GM18507 (cell line): Measurements from ENCODE around the gene CLCA4.
A peak's percentile ranks its signal among the peaks of the same experiment; 100 is the strongest.
"Not testable (repeated sequence)": the region's sequence is repeated elsewhere in the genome, so short reads cannot be mapped to it uniquely, and the experiment has no call there.

ENCODE experiments used
- DNase-seq: peaks from one replicate; pipeline ENCODE4 v3.0.0; 2011; ENCODE audit warnings: low read depth; ENCODE audit not compliant: insufficient read length; ENCODE audit errors: extremely low spot score
- FAIRE-seq: peaks from 2 replicates; lab custom pipeline; 2011; peaks lifted over from hg19 to GRCh38; lab: Jason Lieb, UNC

CLCA4 gene

DNA sequence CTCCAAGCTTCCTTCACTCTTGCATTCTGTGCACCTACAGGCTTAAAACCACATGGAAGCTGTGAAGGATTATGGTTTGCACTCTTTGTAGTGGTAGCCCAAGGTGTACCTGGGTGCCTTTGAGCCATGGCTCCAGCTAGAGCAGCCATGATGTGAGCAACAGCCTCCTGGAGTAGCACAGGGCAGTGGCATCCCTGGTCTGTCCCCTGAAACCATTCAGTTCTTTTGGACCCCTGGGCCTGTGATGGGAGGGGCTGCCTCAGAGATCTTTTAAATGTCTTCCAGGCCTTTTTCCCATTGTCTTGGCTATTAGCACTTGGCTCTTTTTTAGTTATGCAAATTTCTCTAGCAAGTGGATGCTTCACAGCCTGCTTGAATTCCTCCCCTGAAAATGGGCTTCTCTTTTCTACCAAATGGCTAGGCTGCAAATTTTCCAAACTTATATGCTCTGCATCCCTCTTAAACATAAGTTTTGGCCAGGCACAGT, 47.4 kb downstream of the CLCA4 start:
- DNase-seq (no peak), FAIRE-seq (no peak)

DNA sequence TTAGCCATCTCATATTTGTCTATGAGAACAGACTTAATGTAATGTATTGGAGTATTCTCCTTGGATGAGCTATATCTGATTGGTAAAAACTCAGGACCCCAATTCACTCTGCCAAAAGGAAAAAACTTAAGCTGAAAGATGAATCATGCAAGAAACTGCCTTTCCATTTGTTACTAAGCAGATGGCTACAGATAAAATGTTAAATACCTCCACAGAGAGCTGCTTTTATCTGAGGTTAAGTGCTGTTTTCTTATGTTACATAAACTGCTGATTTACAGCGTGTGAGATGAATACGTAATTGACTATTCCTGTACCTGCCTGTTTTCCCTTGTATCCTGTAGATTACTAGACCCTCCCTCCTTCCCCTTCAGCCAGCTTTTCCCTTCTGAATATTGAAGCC, 49.3 kb downstream of the CLCA4 start:
- no peak for FAIRE-seq
- DNase-seq = no peak

DNA sequence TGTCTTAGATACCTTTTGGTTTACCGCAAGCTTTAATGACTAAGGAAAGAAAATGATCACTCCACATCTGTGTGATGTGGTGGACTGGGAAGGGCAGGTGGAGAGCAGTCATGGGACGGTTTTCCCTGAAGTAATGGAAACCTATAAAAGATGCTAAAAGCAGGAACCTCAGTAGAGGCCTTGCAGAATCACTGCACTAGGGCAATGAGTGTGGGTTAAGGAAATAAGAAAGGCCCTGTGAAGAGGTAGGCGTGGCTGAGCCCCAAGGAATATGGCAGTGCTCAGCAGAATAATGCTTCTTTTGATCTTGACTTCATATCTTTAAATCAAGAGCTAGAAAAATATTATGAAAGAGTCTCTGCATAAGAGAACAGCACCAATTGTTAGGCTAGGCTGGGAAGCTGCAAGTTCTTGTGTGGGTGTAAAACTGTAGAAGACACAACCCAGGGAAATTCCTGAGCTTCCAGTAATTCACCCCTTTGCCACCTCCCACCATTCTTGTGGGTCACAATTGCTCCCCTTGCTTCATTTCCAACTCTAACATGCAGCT, 49.9 kb downstream of the CLCA4 start:
- DNase-seq = no peak
- FAIRE-seq = no peak

DNA sequence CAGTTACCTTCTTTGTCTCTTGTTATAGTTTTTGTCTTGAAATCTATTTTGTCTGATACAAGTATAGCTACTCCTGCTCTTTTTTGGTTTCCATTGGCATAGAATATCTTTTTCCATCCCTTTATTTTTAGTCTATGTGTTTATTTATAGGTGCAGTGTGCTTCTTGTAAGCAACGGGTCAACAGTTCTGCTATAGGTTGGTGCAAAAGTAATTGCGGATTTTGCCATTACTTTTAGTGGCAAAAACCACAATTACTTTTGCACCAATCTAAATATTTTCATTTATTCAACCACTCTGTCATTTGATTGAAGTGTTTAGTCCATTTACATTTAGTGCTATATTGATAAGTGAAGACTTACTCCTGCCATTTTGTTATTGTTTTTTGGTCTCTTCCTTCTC, 59.2 kb downstream of the CLCA4 start:
- FAIRE-seq = not testable (repeated sequence)

DNA sequence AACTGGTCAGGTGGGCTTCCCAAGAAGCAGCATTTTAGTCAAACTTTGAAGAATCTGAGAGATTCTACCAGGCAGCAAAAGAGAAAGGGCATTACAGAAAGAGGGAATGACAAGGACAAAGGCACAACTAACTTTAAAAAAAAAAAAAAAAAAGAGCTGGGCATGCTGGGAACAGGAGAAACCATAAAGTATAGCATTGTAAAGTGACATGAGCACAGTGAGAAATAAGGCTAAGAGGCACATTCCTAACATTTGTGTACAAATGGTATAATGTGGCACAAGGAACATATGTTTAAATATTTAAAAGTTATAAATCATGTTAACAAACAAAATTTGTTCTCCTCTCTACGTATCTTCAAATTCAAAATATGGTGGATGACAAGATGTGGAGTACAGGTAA, 69.6 kb downstream of the CLCA4 start:
- DNase-seq (no peak), FAIRE-seq (no peak)

More for the DNA sequence above, 59.2 kb downstream of the CLCA4 start:
- DNase-seq = not testable (repeated sequence)

DNA sequence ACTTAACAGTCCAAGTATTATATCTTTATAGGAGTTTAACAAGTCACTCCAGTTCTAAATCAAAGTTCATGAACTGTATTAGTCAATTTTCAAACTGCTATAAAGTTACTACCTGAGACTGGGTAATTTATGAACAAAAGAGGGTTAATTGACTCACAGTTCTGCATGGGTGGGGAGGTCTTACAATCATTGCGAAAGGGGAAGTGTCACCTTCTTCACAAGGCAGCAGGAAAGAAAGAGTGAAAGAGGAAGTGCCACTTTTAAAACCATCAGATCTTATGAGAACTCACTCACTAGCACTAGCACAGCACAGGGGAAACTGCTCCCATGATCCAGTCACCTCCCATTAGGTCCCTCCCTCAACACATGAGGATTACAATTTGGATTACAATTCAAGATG, 70.0 kb downstream of the CLCA4 start:
- peak; percentile 4 for DNase-seq
- FAIRE-seq = peak; percentile 98

DNA sequence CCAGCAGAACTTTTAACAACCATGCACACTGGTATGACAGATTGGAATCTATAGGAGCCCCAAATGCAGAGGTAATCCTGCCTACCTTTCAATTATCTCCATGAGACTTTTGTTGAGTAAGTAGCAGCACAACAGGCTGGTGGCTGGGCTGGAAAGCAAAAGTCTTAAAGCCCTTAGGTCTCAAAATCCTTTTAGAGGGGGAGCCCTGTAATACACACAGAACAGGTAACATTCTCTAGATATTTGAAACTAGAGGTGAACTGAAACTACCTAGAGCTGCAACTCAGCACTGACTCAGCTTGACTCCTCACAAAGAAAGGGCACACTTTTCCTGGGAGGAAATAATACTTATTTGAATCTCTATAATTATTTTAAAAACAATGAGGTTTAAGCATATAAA, 71.5 kb downstream of the CLCA4 start:
- no peak for DNase-seq
- FAIRE-seq = no peak

DNA sequence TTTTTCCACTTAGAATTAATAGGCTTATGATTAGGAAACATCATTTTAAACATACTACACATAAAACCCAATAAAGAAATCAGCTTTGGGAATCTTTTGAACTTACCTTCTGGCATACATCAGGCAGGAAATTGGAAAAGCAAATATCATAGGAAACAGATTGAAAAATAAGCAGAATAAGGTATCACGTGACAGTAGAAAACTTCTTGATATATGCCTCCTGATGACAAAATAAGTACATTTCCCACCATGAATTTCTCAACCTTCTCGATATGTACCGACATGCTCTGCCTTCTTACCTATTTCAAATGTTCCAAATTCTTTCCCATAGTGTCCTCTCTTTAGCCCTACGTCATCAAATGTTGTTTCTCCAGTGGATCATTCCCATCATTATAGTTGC, 72.4 kb downstream of the CLCA4 start:
- FAIRE-seq = no peak
- DNase-seq = no peak

DNA sequence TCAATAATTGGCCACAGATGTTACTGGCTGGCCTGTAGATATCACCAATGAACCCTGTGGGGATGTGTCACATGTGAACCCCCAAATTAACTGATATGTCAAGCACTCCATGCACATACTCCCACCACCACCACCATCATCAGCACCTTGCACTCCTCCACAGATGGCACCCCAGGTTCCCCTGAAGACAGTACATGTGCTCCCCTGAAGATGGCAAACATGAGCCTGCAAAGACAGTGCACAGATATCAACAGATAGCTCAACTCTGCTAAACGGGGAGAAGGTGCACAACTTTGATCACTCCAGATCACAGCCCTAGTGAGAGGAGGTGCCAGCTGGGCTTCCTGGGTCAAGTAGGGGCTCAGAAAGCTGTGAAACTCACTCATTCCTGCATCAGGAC, 74.4 kb downstream of the CLCA4 start:
- FAIRE-seq (no peak), DNase-seq (no peak)
